ENCODE results near the gene PLA2G2F. TPM values are rescaled to one million over a fixed set of nuclear protein-coding genes. Genes with fewer than 3 reads are reported as not detected.
"Not testable (repeated sequence)": the region's sequence is repeated elsewhere in the genome, so short reads cannot be mapped to it uniquely, and the experiment has no call there.

Gene PLA2G2F
- total and polyA plus RNA-seq, 2 of the 8 experiments (the other 6 are each of a cell fraction or from before 2014, with no cell fraction given): not detected

GRCh38 chr1:20130518-20130917, 8.6 kb upstream of the PLA2G2F start:
- FAIRE-seq; H3K79me2 ChIP-seq (ENCODE audit: control insufficient read depth in 1 of 2, insufficient read depth in 2 of 2, low read length in 2 of 2); H3K79me1 ChIP-seq (ENCODE audit: low read depth, low read length); H2AK5ac ChIP-seq (ENCODE audit: low read depth, low read length); H3K14ac ChIP-seq (ENCODE audit: insufficient read length); H3K4me3 ChIP-seq (ENCODE audit: extremely low read depth in 1 of 4, insufficient read depth in 2 of 4, low read depth in 3 of 4, low read length in 4 of 4); H3K18ac ChIP-seq (ENCODE audit: extremely low read depth, low read length); H3K23me2 ChIP-seq (ENCODE audit: low read depth, low read length); H4K8ac ChIP-seq (ENCODE audit: extremely low read depth, insufficient read depth, low read length); H3K36me3 ChIP-seq (ENCODE audit: control insufficient read depth in 2 of 4, insufficient read depth in 4 of 4, low read length in 3 of 4); POLR2A ChIA-PET (ENCODE audit: partially characterized antibody); H3K23ac ChIP-seq (ENCODE audit: insufficient read length); H3K27ac ChIP-seq (ENCODE audit: low read depth, low read length); H2BK12ac ChIP-seq (ENCODE audit: low read depth, low read length); H4K91ac ChIP-seq (replicated peaks; ENCODE audit: insufficient read length, low read length); H4K5ac ChIP-seq (ENCODE audit: insufficient read length, low read depth, low read length); H3K27me3 ChIP-seq (replicated peaks in 1 of 4; ENCODE audit: control insufficient read depth in 3 of 4, extremely low read depth in 1 of 4, insufficient read depth in 3 of 4, low read length in 3 of 4); H2BK5ac ChIP-seq (ENCODE audit: low read depth, low read length); H2AFZ ChIP-seq (ENCODE audit: low read length); H3K4me2 ChIP-seq (ENCODE audit: insufficient read depth in 1 of 2, low read depth in 2 of 2, low read length in 2 of 2); H3K56ac ChIP-seq (replicated peaks; ENCODE audit: insufficient read length, low read depth, low read length); H2BK120ac ChIP-seq (replicated peaks; ENCODE audit: low read depth, low read length); H2BK20ac ChIP-seq (ENCODE audit: low read length); H3K9ac ChIP-seq (replicated peaks in 1 of 4; ENCODE audit: extremely low read depth in 1 of 4, low read depth in 3 of 4, low read length in 3 of 4); H3K9me3 ChIP-seq (ENCODE audit: insufficient read depth in 2 of 2, low read depth in 1 of 2, low read length in 1 of 2); H4K20me1 ChIP-seq (replicated peaks in 1 of 2; ENCODE audit: control insufficient read depth in 1 of 2, insufficient read depth in 2 of 2, low read length in 2 of 2); DNase-seq (ENCODE audit: low read depth in 1 of 2, low spot score in 2 of 2); H3K4me1 ChIP-seq (replicated peaks in 1 of 4; ENCODE audit: control insufficient read depth in 3 of 4, insufficient read depth in 4 of 4, low read length in 3 of 4); H2BK15ac ChIP-seq (ENCODE audit: low read length); H3K4ac ChIP-seq (replicated peaks; ENCODE audit: insufficient read length, low read depth, low read length): not testable (repeated sequence)
- CTCF ChIA-PET (ENCODE audit: partially characterized antibody): interaction anchor here (2.4 kb wide), 1 partner anchor 22 kb away, joined by 9 read pairs; no protein-coding TSS in a partner anchor
- 100% methylated on average over 3 of the region's 3 CpGs; no CpG with 5 or more reads in 1 of the 2 experiments for WGBS, 2 experiments (ENCODE audit: extremely low coverage in 1 of 2, insufficient coverage in 1 of 2, insufficient read length in 1 of 2, insufficient replicate concordance in 2 of 2, low coverage in 1 of 2, low lambda C conversion rate in 2 of 2, missing lambda C conversion rate in 1 of 2)
